Fibroblast of lung (primary cell): ENCODE measurements around the gene COPE.

ENCODE experiments used
- EZH2 ChIP-seq: IDR thresholded peaks from 2 replicates; pipeline ENCODE4 v1.5.1; 2012; ENCODE audit warnings: low read length, control low read depth, mild to moderate bottlenecking; ENCODE audit errors: missing control alignments
- TF ChIP-seq, protein P1 (sequence below), 2 donors: IDR thresholded peaks in 1 of 2; conservative IDR thresholded peaks in 1 of 2; 1 replicate in 1 of 2; 2 replicates in 1 of 2; pipeline ENCODE4 v1.5.1; 2011 to 2012; ENCODE audit warnings: low read length in 2 of 2, control low read depth in 1 of 2, inconsistent platforms in 1 of 2, low read depth in 1 of 2, mild to moderate bottlenecking in 1 of 2

DNA sequence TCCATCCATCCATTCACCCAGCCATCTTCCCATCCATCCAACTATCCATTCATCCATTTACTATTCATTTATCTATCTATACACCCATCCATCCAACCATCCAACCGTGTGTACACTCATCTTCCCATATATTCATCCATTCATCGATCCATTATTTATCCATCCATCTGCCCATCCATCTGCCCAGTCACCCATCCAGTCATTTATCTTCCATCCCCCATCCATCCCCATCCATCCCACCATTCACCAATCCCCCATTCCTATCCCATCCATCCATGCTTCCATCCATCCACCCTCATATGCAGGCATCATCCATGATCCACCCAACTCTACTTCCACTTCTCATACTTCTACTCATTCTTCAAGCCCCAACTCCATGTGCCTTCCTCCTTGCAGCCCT is 35.9 kb upstream of the COPE start:
- TF ChIP-seq, protein P1, sequence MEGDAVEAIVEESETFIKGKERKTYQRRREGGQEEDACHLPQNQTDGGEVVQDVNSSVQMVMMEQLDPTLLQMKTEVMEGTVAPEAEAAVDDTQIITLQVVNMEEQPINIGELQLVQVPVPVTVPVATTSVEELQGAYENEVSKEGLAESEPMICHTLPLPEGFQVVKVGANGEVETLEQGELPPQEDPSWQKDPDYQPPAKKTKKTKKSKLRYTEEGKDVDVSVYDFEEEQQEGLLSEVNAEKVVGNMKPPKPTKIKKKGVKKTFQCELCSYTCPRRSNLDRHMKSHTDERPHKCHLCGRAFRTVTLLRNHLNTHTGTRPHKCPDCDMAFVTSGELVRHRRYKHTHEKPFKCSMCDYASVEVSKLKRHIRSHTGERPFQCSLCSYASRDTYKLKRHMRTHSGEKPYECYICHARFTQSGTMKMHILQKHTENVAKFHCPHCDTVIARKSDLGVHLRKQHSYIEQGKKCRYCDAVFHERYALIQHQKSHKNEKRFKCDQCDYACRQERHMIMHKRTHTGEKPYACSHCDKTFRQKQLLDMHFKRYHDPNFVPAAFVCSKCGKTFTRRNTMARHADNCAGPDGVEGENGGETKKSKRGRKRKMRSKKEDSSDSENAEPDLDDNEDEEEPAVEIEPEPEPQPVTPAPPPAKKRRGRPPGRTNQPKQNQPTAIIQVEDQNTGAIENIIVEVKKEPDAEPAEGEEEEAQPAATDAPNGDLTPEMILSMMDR (conservative IDR thresholded peaks at IDR 0.05 in 1 of 2, IDR thresholded peaks at IDR 0.05 in 1 of 2; ENCODE audit: low read depth in 1 of 2, low read length in 2 of 2) = no peak
- TF ChIP-seq EZH2 = no peak
